ENCODE measurements around the gene CLDN17.

The CLDN17 gene

GRCh38 chr21:30206551-30207251, 40.1 kb upstream of the CLDN17 start:
- TF ChIP-seq USF1 (IDR thresholded peaks at IDR 0.05) (no peak), EGR1 (IDR thresholded peaks at IDR 0.05) (no peak), YY1 (IDR thresholded peaks at IDR 0.05; ENCODE audit: low read depth) (no peak), TCF12 (IDR thresholded peaks at IDR 0.05; ENCODE audit: low read depth) (no peak), RAD21 (IDR thresholded peaks at IDR 0.05; ENCODE audit: low read depth) (no peak), TAF1 (IDR thresholded peaks at IDR 0.05; ENCODE audit: low read depth) (no peak), FOXM1 (IDR thresholded peaks at IDR 0.05; ENCODE audit: borderline replicate concordance, low read depth) (no peak), NFIC (IDR thresholded peaks at IDR 0.05) (no peak), CREB1 (IDR thresholded peaks at IDR 0.05; ENCODE audit: low read depth) (no peak), MAX (IDR thresholded peaks at IDR 0.05) (no peak), REST (IDR thresholded peaks at IDR 0.05; ENCODE audit: low read depth) (no peak), ZBTB7A (IDR thresholded peaks at IDR 0.05; ENCODE audit: low read depth) (no peak), CEBPB (IDR thresholded peaks at IDR 0.05) (no peak), TEAD4 (IDR thresholded peaks at IDR 0.05) (no peak)

- TF ChIP-seq EGR1 (IDR thresholded peaks at IDR 0.05) (no peak), TEAD4 (IDR thresholded peaks at IDR 0.05) (no peak), NFIC (IDR thresholded peaks at IDR 0.05) (no peak), CEBPB (IDR thresholded peaks at IDR 0.05) (no peak), REST (IDR thresholded peaks at IDR 0.05; ENCODE audit: low read depth) (no peak), EP300 (IDR thresholded peaks at IDR 0.05; ENCODE audit: borderline replicate concordance) (no peak), ZBTB7A (IDR thresholded peaks at IDR 0.05; ENCODE audit: low read depth) (no peak), CREB1 (IDR thresholded peaks at IDR 0.05; ENCODE audit: low read depth) (no peak), TCF12 (IDR thresholded peaks at IDR 0.05; ENCODE audit: low read depth) (no peak), MAX (IDR thresholded peaks at IDR 0.05) (no peak), YY1 (IDR thresholded peaks at IDR 0.05; ENCODE audit: low read depth) (no peak), TAF1 (IDR thresholded peaks at IDR 0.05; ENCODE audit: low read depth) (no peak), FOXM1 (IDR thresholded peaks at IDR 0.05; ENCODE audit: borderline replicate concordance, low read depth) (no peak), USF1 (IDR thresholded peaks at IDR 0.05) (no peak), RAD21 (IDR thresholded peaks at IDR 0.05; ENCODE audit: low read depth) (no peak)
These were observed 33.4 kb upstream of the CLDN17 start for GRCh38 chr21:30200000-30200399.

GRCh38 chr21:30194701-30195299, 28.2 kb upstream of the CLDN17 start:
- TF ChIP-seq RAD21 (IDR thresholded peaks at IDR 0.05; ENCODE audit: low read depth), result peak; percentile 13; the same call in 1 of the 2 replicates
- no peak for TF ChIP-seq EP300 (IDR thresholded peaks at IDR 0.05; ENCODE audit: borderline replicate concordance)

GRCh38 chr21:30193201-30193600, 26.6 kb upstream of the CLDN17 start:
- TF ChIP-seq NFIC (IDR thresholded peaks at IDR 0.05) (no peak), EP300 (IDR thresholded peaks at IDR 0.05; ENCODE audit: borderline replicate concordance) (no peak), YY1 (IDR thresholded peaks at IDR 0.05; ENCODE audit: low read depth) (no peak), MAX (IDR thresholded peaks at IDR 0.05) (no peak), CEBPB (IDR thresholded peaks at IDR 0.05) (no peak), EGR1 (IDR thresholded peaks at IDR 0.05) (no peak), ZBTB7A (IDR thresholded peaks at IDR 0.05; ENCODE audit: low read depth) (no peak), TEAD4 (IDR thresholded peaks at IDR 0.05) (no peak), TAF1 (IDR thresholded peaks at IDR 0.05; ENCODE audit: low read depth) (no peak), RAD21 (IDR thresholded peaks at IDR 0.05; ENCODE audit: low read depth) (no peak), REST (IDR thresholded peaks at IDR 0.05; ENCODE audit: low read depth) (no peak), TCF12 (IDR thresholded peaks at IDR 0.05; ENCODE audit: low read depth) (no peak), FOXM1 (IDR thresholded peaks at IDR 0.05; ENCODE audit: borderline replicate concordance, low read depth) (no peak), CREB1 (IDR thresholded peaks at IDR 0.05; ENCODE audit: low read depth) (no peak)

All from Ishikawa (cell line).